Melanocyte of skin (primary cell): ENCODE results near the gene RUNDC3A. TPM values are rescaled to one million over a fixed set of nuclear protein-coding genes. Genes with fewer than 3 reads are reported as not detected.

Source experiments
- small RNA-seq, 2 donors: library from RNA; depleted of rRNA; stranded (forward); fragments of <200 nt; gene quantifications; one replicate each; pipeline ENCODE3, GENCODE V24; 2012
- total RNA-seq, 2 donors: library from RNA; depleted of rRNA; stranded (reverse); fragments of >200 nt; gene quantifications; 2 replicates each; pipeline ENCODE4 v1.2.3, GENCODE V29; 2012

Gene RUNDC3A
- total RNA-seq, result under 1 TPM; 0.33 to 0.34 TPM

DNA sequence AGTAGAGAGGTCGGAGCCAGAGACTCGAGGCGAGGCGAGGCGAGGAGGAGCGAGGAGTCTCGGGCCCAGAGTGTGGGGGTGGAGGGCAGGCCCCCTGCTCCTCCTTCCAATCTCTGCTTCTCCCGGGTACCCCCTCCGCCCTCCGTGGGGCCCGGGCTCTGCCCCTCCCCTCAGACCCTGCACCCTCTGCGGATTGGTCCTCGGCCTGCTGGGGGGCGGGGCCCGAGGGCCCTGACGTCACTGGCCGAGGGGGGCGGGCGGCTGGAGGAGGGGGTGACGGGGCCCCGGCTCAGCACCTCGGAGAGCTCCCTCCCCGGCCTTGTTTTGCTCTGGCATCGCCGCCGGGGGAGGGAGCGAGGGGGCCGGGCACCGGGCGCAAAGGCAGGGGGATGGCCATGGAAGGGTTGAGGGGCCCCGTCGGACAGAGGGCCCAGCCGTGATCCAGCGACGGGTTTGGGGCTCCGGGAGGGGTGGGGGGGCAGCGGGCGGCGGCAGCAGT lies at the start of gene RUNDC3A:
TSS of gene RUNDC3A (plus strand) at position 282 of the 499 bp plus-strand sequence. CDS start 232 bp downstream, outside the sequence.

GRCh38 chr17:44267818-44268490 lies 40.4 kb upstream of the RUNDC3A start, which contains the start of gene SLC4A1:
Gene SLC4A1, minus strand, starts transcription at chr17:44268135. Its CDS starts 5,269 bp downstream, at chr17:44262866.

DNA sequence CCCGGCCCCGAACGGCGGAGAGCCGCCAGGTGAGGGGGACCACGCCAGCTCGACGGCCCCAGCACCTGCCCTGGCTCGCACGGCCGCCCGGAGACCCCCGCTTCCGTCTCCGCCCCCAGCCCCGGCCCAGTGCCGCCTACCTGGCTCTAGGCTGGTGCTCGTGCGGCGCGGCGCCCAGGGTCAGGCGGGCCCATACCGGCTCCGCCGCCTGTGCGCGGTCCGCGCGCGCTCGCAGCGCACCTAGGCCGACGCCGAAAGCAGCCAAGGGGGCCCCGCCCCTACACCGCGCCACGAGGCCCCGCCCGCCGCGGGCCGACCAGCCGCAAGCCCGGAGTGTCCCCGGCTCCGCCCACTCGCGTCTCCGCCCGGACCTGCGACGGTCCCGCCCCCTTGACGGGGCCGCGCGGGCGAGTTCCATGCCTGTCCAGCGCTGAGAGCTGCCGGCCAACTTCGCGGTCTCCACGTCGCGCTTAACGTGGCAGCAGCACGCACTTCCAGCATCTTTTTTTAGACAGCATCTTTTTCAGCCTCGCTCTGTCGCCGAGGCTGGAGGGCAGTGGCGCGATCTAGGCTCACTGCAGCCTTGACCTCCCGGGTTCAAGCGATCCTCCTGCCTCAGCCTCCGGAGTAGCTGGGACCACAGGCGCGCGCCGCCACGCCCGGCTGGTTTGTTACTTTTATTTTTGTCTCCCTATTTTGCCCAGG lies 16.3 kb downstream of the RUNDC3A start, which contains the start of gene SLC25A39:
TSS of gene SLC25A39 (minus strand) at position 253 of the 705 bp plus-strand sequence. CDS start 1,261 bp downstream, outside the sequence.

DNA sequence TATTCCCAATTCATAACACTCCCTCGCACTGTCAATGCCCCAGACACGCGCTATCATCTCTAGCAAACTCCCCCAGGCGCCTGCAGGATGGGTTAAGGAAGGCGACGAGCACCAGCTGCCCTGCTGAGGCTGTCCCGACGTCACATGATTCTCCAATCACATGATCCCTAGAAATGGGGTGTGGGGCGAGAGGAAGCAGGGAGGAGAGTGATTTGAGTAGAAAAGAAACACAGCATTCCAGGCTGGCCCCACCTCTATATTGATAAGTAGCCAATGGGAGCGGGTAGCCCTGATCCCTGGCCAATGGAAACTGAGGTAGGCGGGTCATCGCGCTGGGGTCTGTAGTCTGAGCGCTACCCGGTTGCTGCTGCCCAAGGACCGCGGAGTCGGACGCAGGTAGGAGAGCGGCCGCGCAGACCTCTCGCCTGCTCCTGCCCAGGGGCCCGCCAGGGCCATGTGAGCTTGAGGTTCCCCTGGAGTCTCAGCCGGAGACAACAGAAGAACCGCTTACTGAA lies 36.6 kb downstream of the RUNDC3A start, which contains the start of gene GRN:
TSS of gene GRN (plus strand) at position 364 of the 515 bp plus-strand sequence. CDS start 3,863 bp downstream, outside the sequence.

DNA sequence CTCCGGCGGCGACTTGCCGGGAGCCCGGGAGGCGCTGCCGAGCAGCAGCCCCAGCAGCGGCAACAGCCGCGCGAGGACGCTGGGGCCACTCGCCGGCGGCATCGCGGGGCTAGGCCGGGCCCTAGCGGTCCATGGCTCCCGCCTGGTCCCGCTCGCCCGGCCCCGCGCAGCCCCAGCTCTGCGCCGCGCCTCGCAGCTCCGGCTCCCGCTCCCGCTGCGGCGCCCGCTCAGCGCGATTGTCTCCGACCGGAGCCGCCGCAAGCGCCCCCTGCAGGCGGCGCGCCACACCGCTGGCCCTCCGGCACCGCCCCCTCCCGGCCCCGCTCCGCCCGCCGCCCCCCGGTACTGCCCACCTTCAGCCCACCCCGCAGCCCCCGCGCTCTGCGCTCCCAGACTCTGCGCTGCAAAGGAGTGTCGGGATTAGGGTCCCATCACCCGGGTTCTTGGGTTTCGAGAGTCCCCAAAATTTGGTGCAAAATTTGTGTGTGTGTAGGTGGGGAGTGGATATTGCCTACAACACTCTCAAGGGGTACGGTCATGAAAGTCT lies 55.3 kb downstream of the RUNDC3A start, which contains the start of gene FAM171A2:
TSS of gene FAM171A2 (minus strand) at position 241 of the 547 bp plus-strand sequence. CDS start at position 102, 139 bp downstream.

Small RNA genes lying within 50 kb of the gene (small RNA-seq; reads per million reads assigned to genes)
- 0 to 0.09 reads per million in 2 donors for gene RF00012
- gene RN7SL507P, result 0 reads per million in 2 donors
- gene RNU6-453P, result 0 reads per million in 2 donors

Other genes with a start within 250 kb of the RUNDC3A start
- 10 to 100 TPM; 37.5 to 65.6 TPM for gene LSM12, start 241.9 kb upstream of the RUNDC3A start, total RNA-seq
- 10 to 100 TPM; 45.3 to 47.8 TPM for gene G6PC3, start 237.9 kb upstream of the RUNDC3A start, total RNA-seq
- gene HDAC5, start 185.0 kb upstream of the RUNDC3A start, total RNA-seq, result 1 to 10 TPM; 7.2 to 10.0 TPM
- 1 to 10 TPM; 4.8 to 7.0 TPM for gene HROB, start 166.7 kb upstream of the RUNDC3A start, total RNA-seq
- not detected for gene ASB16, start 137.9 kb upstream of the RUNDC3A start, total RNA-seq
- 10 to 100 TPM; 20.6 to 23.0 TPM for gene TMUB2, start 121.6 kb upstream of the RUNDC3A start, total RNA-seq
- 10 to 100 TPM; 26.8 to 30.0 TPM for gene ATXN7L3, start 108.7 kb upstream of the RUNDC3A start, total RNA-seq
- 10 to 100 TPM; 27.5 to 34.0 TPM for gene UBTF, start 88.9 kb upstream of the RUNDC3A start, total RNA-seq
- not detected for gene SLC4A1, start 40.5 kb upstream of the RUNDC3A start, total RNA-seq
- gene SLC25A39, start 16.2 kb downstream of the RUNDC3A start, total RNA-seq, result 10 to 100 TPM; 82.9 to 94.2 TPM
- 100 to 1,000 TPM; 350 to 378 TPM for gene GRN, start 36.7 kb downstream of the RUNDC3A start, total RNA-seq
- gene FAM171A2, start 55.3 kb downstream of the RUNDC3A start, total RNA-seq, result 1 to 10 TPM; 2.1 to 2.7 TPM
- gene ITGA2B, start 81.0 kb downstream of the RUNDC3A start, total RNA-seq, result under 1 TPM; 0.33 to 0.34 TPM
- gene GPATCH8, start 194.8 kb downstream of the RUNDC3A start, total RNA-seq, result 10 to 100 TPM; 22.0 to 24.0 TPM
- gene FZD2, start 248.9 kb downstream of the RUNDC3A start, total RNA-seq, result 1 to 10 TPM; 2.8 to 3.3 TPM